DND-41 (cell line): ENCODE results near the gene TEX2.

ENCODE experiments used
- ATAC-seq: fragments of 200-7000 bp; cut with Tn5 transposase; 3 replicates; pipeline ENCODE4 v1.9.1; 2021; ENCODE audit warnings: low read depth; ENCODE audit not compliant: insufficient read depth
- DNase-seq: peaks from one replicate; pipeline ENCODE4 v3.0.0-alpha.2; 2020
- H2AFZ ChIP-seq: 2 replicates; pipeline ENCODE4 v1.6.0; 2012; ENCODE audit warnings: low read depth, low read length
- H3K27ac ChIP-seq: 2 replicates; pipeline ENCODE4 v1.5.1; 2012; ENCODE audit warnings: low read length, inconsistent platforms
- H3K27me3 ChIP-seq: fragments of 200-600 bp; sonication (generic); 2 replicates; pipeline ENCODE4 v1.6.0; 2012; ENCODE audit warnings: low read length, mild to moderate bottlenecking, inconsistent platforms; ENCODE audit not compliant: insufficient read depth, poor library complexity
- H3K36me3 ChIP-seq: 2 replicates; pipeline ENCODE4 v1.5.1; 2012; ENCODE audit warnings: low read length, inconsistent platforms; ENCODE audit not compliant: insufficient read depth
- H3K4me1 ChIP-seq: 2 replicates; pipeline ENCODE4 v1.5.1; 2012; ENCODE audit warnings: mild to moderate bottlenecking, low read length; ENCODE audit not compliant: insufficient read depth
- H3K4me2 ChIP-seq: 2 replicates; pipeline ENCODE4 v1.6.0; 2012; ENCODE audit warnings: mild to moderate bottlenecking, moderate library complexity, low read length, inconsistent platforms; ENCODE audit not compliant: insufficient read depth
- H3K4me3 ChIP-seq, 2 experiments: fragments of 200-600 bp in 1 of 2; shearing (Covaris generic) in 1 of 2; 2 replicates each; pipeline ENCODE4 v1.5.1; 2012 to 2016; ENCODE audit warnings: inconsistent platforms in 2 of 2, low read length in 2 of 2, mild to moderate bottlenecking in 2 of 2, low read depth in 1 of 2, moderate library complexity in 1 of 2
- H3K79me2 ChIP-seq: 2 replicates; pipeline ENCODE4 v1.6.0; 2012; ENCODE audit warnings: low read length, inconsistent platforms; ENCODE audit not compliant: insufficient read depth
- H3K9ac ChIP-seq: 2 replicates; pipeline ENCODE4 v1.6.0; 2012; ENCODE audit warnings: low read depth, mild to moderate bottlenecking, inconsistent platforms, low read length, moderate library complexity
- H3K9me3 ChIP-seq: 2 replicates; pipeline ENCODE4 v1.5.1; 2012; ENCODE audit warnings: low read length, moderate library complexity, mild to moderate bottlenecking, inconsistent platforms; ENCODE audit not compliant: insufficient read depth, severe bottlenecking
- H4K20me1 ChIP-seq: 2 replicates; pipeline ENCODE4 v1.6.0; 2012; ENCODE audit warnings: low read length; ENCODE audit not compliant: insufficient read depth
- CTCF ChIP-seq: IDR thresholded peaks from 2 replicates; pipeline ENCODE4 v1.5.1; 2012; ENCODE audit warnings: borderline replicate concordance, low read length, moderate library complexity, mild to moderate bottlenecking; ENCODE audit not compliant: poor library complexity, severe bottlenecking; ENCODE audit errors: extremely low read depth
- EZH2 ChIP-seq: IDR thresholded peaks from 3 replicates; pipeline ENCODE4 v1.6.1; 2012; ENCODE audit warnings: borderline replicate concordance, low read depth, mild to moderate bottlenecking, moderate library complexity, low read length, inconsistent platforms; ENCODE audit not compliant: severe bottlenecking

TEX2 gene

GRCh38 chr17:64278614-64279013 lies 15.6 kb upstream of the TEX2 start:
- H3K4me1 ChIP-seq: no peaks in the 10 kb centered on the region
- H3K36me3 ChIP-seq: no peaks in the 10 kb centered on the region
- H3K79me2 ChIP-seq: no peaks in the 10 kb centered on the region
- H2AFZ ChIP-seq: no peak overlapping the region
- H3K4me2 ChIP-seq: no peak overlapping the region
- no peaks in the 10 kb centered on the region for H3K27me3 ChIP-seq
- no peak for ATAC-seq
- no peaks in the 10 kb centered on the region for H3K9me3 ChIP-seq
- H3K4me3 ChIP-seq: no peak overlapping the region
- no peak overlapping the region for H3K27ac ChIP-seq
- TF ChIP-seq CTCF: no peak
- no peak for TF ChIP-seq EZH2
- H3K9ac ChIP-seq: no peak overlapping the region
- H4K20me1 ChIP-seq: no peaks in the 10 kb centered on the region
- DNase-seq: no peak

GRCh38 chr17:64277831-64278562 lies 14.9 kb upstream of the TEX2 start:
- H4K20me1 ChIP-seq: no peaks in the 10 kb centered on the region
- DNase-seq: no peak
- H3K9ac ChIP-seq: no peak overlapping the region
- TF ChIP-seq CTCF: no peak
- no peak for TF ChIP-seq EZH2
- H3K79me2 ChIP-seq: no peaks in the 10 kb centered on the region
- no peaks in the 10 kb centered on the region for H3K9me3 ChIP-seq
- no peak overlapping the region for H3K4me2 ChIP-seq
- no peak overlapping the region for H2AFZ ChIP-seq
- no peak overlapping the region for H3K4me3 ChIP-seq
- H3K4me1 ChIP-seq: no peaks in the 10 kb centered on the region
- no peaks in the 10 kb centered on the region for H3K36me3 ChIP-seq
- no peak for ATAC-seq
- no peaks in the 10 kb centered on the region for H3K27me3 ChIP-seq
- no peak overlapping the region for H3K27ac ChIP-seq

GRCh38 chr17:64276961-64277505 lies 14.0 kb upstream of the TEX2 start:
- TF ChIP-seq CTCF: no peak
- Histone ChIP-seq H3K4me2 (no peak overlapping the region), H3K9me3 (no peaks in the 10 kb centered on the region), H3K4me1 (no peaks in the 10 kb centered on the region), H4K20me1 (no peaks in the 10 kb centered on the region), H3K36me3 (no peaks in the 10 kb centered on the region), H2AFZ (no peak overlapping the region), H3K9ac (no peak overlapping the region), H3K27me3 (no peaks in the 10 kb centered on the region), H3K4me3 (no peak overlapping the region), H3K79me2 (no peaks in the 10 kb centered on the region), H3K27ac (no peak overlapping the region)
- no peak for DNase-seq
- no peak for ATAC-seq
